Measurements from ENCODE around the gene NDUFA3. TPM values are rescaled to one million over a fixed set of nuclear protein-coding genes. Genes with fewer than 3 reads are reported as not detected.

NDUFA3 gene
- total RNA-seq, 1 donor from 2014 or later = 140 TPM

DNA sequence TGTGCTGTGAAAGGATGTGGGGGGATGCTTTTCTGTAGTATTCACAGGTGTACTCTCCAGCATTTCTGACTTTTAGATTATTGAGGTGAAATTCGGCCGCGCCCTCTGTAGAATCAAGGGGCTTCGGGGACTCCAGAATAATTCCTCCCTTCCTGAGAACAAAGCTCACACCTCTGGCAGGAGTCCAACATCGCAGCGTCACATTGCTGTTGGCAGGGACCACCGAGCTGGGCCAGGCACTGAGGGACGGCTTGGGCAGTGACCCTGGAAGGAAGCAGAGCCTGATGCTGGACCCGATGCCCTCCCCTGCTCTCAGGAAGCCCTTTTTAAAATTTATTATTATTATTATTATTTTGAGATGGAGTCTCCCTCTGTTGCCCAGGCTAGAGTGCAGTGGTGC is 27.8 kb upstream of the NDUFA3 start:
- Mint-ChIP-seq H3K36me3 (no peaks in the 10 kb centered on the region), H3K4me3 (no peak overlapping the region), H3K27me3 (peaks cover 5% of the 10 kb centered on the region), H3K4me1 (ENCODE audit: unreplicated experiment) (no peaks in the 10 kb centered on the region), H3K27ac (no peak overlapping the region), H3K9me3 (no peaks in the 10 kb centered on the region)
- TF ChIP-seq CTCF (conservative IDR thresholded peaks at IDR 0.05) = no peak
- no peak for DNase-seq (ENCODE audit: extremely low spot score, unreplicated experiment)

DNA sequence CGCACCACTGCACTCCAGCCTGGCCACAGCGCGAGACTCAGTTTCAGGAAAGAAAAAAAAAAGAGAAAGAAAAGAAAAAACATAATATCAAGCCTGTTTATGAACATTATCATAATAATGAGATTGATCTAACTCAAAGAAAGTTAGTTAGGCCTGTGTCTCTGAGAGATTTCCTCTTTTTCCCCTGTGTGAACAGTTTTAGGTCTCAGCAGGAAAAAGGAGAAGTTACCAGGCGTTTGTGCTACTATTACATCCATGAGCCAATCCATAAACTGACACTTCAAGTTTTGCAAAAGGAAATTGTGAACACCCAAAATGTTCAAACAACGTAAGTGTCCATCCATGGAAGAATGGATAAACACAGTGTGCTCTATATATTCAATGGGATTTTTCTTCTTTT is 25.3 kb upstream of the NDUFA3 start:
- H3K27me3 Mint-ChIP-seq = peaks cover 5% of the 10 kb centered on the region
- H3K36me3 Mint-ChIP-seq = no peaks in the 10 kb centered on the region
- TF ChIP-seq CTCF (conservative IDR thresholded peaks at IDR 0.05) = no peak
- no peak overlapping the region for H3K27ac Mint-ChIP-seq
- no peaks in the 10 kb centered on the region for H3K9me3 Mint-ChIP-seq
- DNase-seq (ENCODE audit: extremely low spot score, unreplicated experiment) = no peak
- no peak overlapping the region for H3K4me3 Mint-ChIP-seq
- H3K4me1 Mint-ChIP-seq (ENCODE audit: unreplicated experiment) = no peaks in the 10 kb centered on the region

- no peak for TF ChIP-seq CTCF (conservative IDR thresholded peaks at IDR 0.05)
- Mint-ChIP-seq H3K36me3 (no peaks in the 10 kb centered on the region), H3K4me3 (no peak within 1 kb of the TSS), H3K27me3 (peaks cover 6% of the 10 kb centered on the region), H3K27ac (no peak within 1 kb of the TSS), H3K4me1 (ENCODE audit: unreplicated experiment) (no peaks in the 10 kb centered on the region), H3K9me3 (no peaks in the 10 kb centered on the region)
- DNase-seq (ENCODE audit: extremely low spot score, unreplicated experiment) = no peak
Measured at GRCh38 chr19:54081032-54081431, 21.6 kb upstream of the NDUFA3 start, which contains the start of gene TARM1. Gene TARM1, minus strand, starts transcription at chr19:54081365. Its CDS starts 25 bp downstream, at chr19:54081340.

GRCh38 chr19:54084410-54084809 is 18.2 kb upstream of the NDUFA3 start:
- peaks cover 17% of the 10 kb centered on the region for H3K27me3 Mint-ChIP-seq
- H3K4me1 Mint-ChIP-seq (ENCODE audit: unreplicated experiment) = no peaks in the 10 kb centered on the region
- H3K9me3 Mint-ChIP-seq = no peaks in the 10 kb centered on the region
- TF ChIP-seq CTCF (conservative IDR thresholded peaks at IDR 0.05) = no peak
- H3K36me3 Mint-ChIP-seq = no peaks in the 10 kb centered on the region
- H3K27ac Mint-ChIP-seq = no peak overlapping the region
- DNase-seq (ENCODE audit: extremely low spot score, unreplicated experiment) = no peak
- H3K4me3 Mint-ChIP-seq = no peak overlapping the region

DNA sequence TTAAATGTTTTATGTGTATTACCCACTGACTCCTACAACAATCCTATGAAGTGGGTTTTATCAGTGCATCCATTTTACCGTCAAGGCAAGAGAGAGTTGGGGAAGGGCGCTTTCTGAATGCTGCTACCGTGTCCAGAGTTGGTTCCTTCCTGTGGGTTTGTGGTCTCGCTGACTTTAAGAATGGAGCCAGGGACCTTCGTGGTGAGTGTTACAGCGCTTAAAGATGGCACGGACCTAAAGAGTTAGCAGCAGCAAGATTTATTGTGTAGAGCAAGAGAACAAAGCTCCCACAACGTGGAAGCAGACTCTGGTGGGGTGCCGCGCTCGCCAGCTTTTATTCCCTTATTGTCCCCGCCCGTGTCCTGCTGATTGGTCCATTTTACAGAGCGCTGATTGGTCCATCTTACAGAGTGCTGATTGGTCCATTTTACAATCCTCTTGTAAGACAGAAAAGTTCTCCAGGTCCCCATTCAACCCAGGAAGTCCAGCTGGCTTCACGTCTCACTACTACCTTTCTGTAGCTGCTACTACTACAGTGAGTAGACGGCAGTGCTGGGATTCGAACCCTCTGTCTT is 8.1 kb upstream of the NDUFA3 start:
- Mint-ChIP-seq H3K36me3 (no peaks in the 10 kb centered on the region), H3K4me1 (ENCODE audit: unreplicated experiment) (no peaks in the 10 kb centered on the region), H3K4me3 (peak overlapping the region; percentile 9), H3K27me3 (peaks cover 46% of the 10 kb centered on the region), H3K9me3 (no peaks in the 10 kb centered on the region), H3K27ac (no peak overlapping the region)
- no peak for DNase-seq (ENCODE audit: extremely low spot score, unreplicated experiment)
- no peak for TF ChIP-seq CTCF (conservative IDR thresholded peaks at IDR 0.05)

Measured in type B pancreatic cell (in vitro differentiated cells).